ENCODE data around the gene UGT1A8.
"Not testable (repeated sequence)": the region's sequence is repeated elsewhere in the genome, so short reads cannot be mapped to it uniquely, and the experiment has no call there.

The UGT1A8 gene

GRCh38 chr2:233617476-233617875, at the start of gene UGT1A8:
TSS of gene UGT1A8 (plus strand) at chr2:233617633. CDS start at chr2:233617708, 75 bp downstream.
- not testable (repeated sequence) for DNase-seq

GRCh38 chr2:233571001-233571400, 46.4 kb upstream of the UGT1A8 start:
- DNase-seq, result no peak

- no peak for DNase-seq
Observed at GRCh38 chr2:233571462-233571861, 46.0 kb upstream of the UGT1A8 start.

- DNase-seq, result no peak
Observed at GRCh38 chr2:233572468-233572867, 45.0 kb upstream of the UGT1A8 start.

GRCh38 chr2:233577341-233577740, 40.1 kb upstream of the UGT1A8 start:
- not testable (repeated sequence) for DNase-seq

- DNase-seq, result not testable (repeated sequence)
Observed at GRCh38 chr2:233583217-233583965, 34.0 kb upstream of the UGT1A8 start.

- DNase-seq, result no peak
Observed at GRCh38 chr2:233584210-233584609, 33.2 kb upstream of the UGT1A8 start.

- no peak for DNase-seq
Observed at GRCh38 chr2:233588400-233588799, 29.0 kb upstream of the UGT1A8 start.

GRCh38 chr2:233592706-233593105, 24.7 kb upstream of the UGT1A8 start:
- not testable (repeated sequence) for DNase-seq

GRCh38 chr2:233593201-233593600, 24.2 kb upstream of the UGT1A8 start:
- DNase-seq, result no peak

- DNase-seq, result no peak
Observed at GRCh38 chr2:233597522-233597921, 19.9 kb upstream of the UGT1A8 start.

GRCh38 chr2:233598952-233599351, 18.5 kb upstream of the UGT1A8 start:
- DNase-seq, result no peak

GRCh38 chr2:233600386-233600785, 17.0 kb upstream of the UGT1A8 start:
- DNase-seq, result no peak

GRCh38 chr2:233602076-233602475, 15.4 kb upstream of the UGT1A8 start:
- no peak for DNase-seq

- DNase-seq, result no peak
Observed at GRCh38 chr2:233603520-233603919, 13.9 kb upstream of the UGT1A8 start.

- DNase-seq, result no peak
Observed at GRCh38 chr2:233604826-233605225, 12.6 kb upstream of the UGT1A8 start.

GRCh38 chr2:233605680-233606079, 11.8 kb upstream of the UGT1A8 start:
- no peak for DNase-seq

- DNase-seq, result no peak
Observed at GRCh38 chr2:233611284-233611683, 6.1 kb upstream of the UGT1A8 start.

- DNase-seq, result no peak
Observed at GRCh38 chr2:233620204-233620603, 2.8 kb downstream of the UGT1A8 start.

GRCh38 chr2:233621863-233622262, 4.4 kb downstream of the UGT1A8 start:
- DNase-seq, result not testable (repeated sequence)

- DNase-seq, result no peak
Observed at GRCh38 chr2:233627331-233628025, 10.0 kb downstream of the UGT1A8 start.

GRCh38 chr2:233636306-233636705, 18.9 kb downstream of the UGT1A8 start, which contains the start of gene UGT1A10:
TSS of gene UGT1A10 (plus strand) at chr2:233636448. CDS start at chr2:233636523, 75 bp downstream.
- not testable (repeated sequence) for DNase-seq

- no peak for DNase-seq
Observed at GRCh38 chr2:233638836-233639235, 21.4 kb downstream of the UGT1A8 start.

GRCh38 chr2:233639860-233640259, 22.4 kb downstream of the UGT1A8 start:
- DNase-seq, result no peak

Measured in CD4-positive, alpha-beta T cell treated with Interleukin-1 beta for 1 hour (primary cell).